Neuronal stem cell (in vitro differentiated cells): ENCODE measurements around the gene COQ10B.

Experiments
- DNase-seq: peaks from one replicate; pipeline ENCODE4 v3.0.0-alpha.2; 2013; ENCODE audit warnings: low spot score
- H2AFZ ChIP-seq: one replicate; pipeline ENCODE4 v1.6.1; 2013; ENCODE audit warnings: mild to moderate bottlenecking, low read length, inconsistent platforms
- H2AK5ac ChIP-seq: 2 replicates; pipeline ENCODE4 v1.6.1; 2013; ENCODE audit warnings: low read depth, mild to moderate bottlenecking, inconsistent platforms, low read length, moderate library complexity, mixed read lengths
- H2BK120ac ChIP-seq: 2 replicates; pipeline ENCODE4 v1.6.1; 2013; ENCODE audit warnings: low read depth, mild to moderate bottlenecking, inconsistent platforms, low read length, moderate library complexity, mixed read lengths
- H2BK12ac ChIP-seq: one replicate; pipeline ENCODE4 v1.6.1; 2013; ENCODE audit warnings: low read length, inconsistent platforms
- H2BK15ac ChIP-seq: 2 replicates; pipeline ENCODE4 v1.6.1; 2013; ENCODE audit warnings: mild to moderate bottlenecking, low read length, inconsistent platforms, mixed read lengths
- H2BK5ac ChIP-seq: one replicate; pipeline ENCODE4 v1.6.1; 2013; ENCODE audit warnings: inconsistent platforms, mild to moderate bottlenecking, low read length, moderate library complexity
- H3K14ac ChIP-seq: one replicate; pipeline ENCODE4 v1.6.1; 2013; ENCODE audit warnings: low read length, inconsistent platforms
- H3K18ac ChIP-seq: 2 replicates; pipeline ENCODE4 v1.6.1; 2013; ENCODE audit warnings: low read length, inconsistent platforms
- H3K23ac ChIP-seq: 2 replicates; pipeline ENCODE4 v1.6.1; 2013; ENCODE audit warnings: low read depth, mild to moderate bottlenecking, mixed read lengths, low read length, inconsistent platforms; ENCODE audit not compliant: poor library complexity
- H3K27ac ChIP-seq: replicated peaks from 3 replicates; pipeline ENCODE4 v1.5.1; 2013; ENCODE audit warnings: low read length, inconsistent platforms
- H3K27me3 ChIP-seq, 3 experiments: 2 replicates each; pipeline ENCODE4 v1.6.1; 2013; ENCODE audit warnings: low read length in 3 of 3, mild to moderate bottlenecking in 2 of 3, inconsistent platforms in 1 of 3, low read depth in 1 of 3, mixed read lengths in 1 of 3, moderate library complexity in 1 of 3; ENCODE audit not compliant: control insufficient read depth in 3 of 3, insufficient read depth in 3 of 3
- H3K36me3 ChIP-seq, 2 donors: replicated peaks in 1 of 2; 2 replicates each; pipeline ENCODE4 v1.6.1; 2013; ENCODE audit warnings: low read length in 2 of 2; ENCODE audit not compliant: control insufficient read depth in 2 of 2, insufficient read depth in 2 of 2
- H3K4ac ChIP-seq: 2 replicates; pipeline ENCODE4 v1.6.1; 2013; ENCODE audit warnings: inconsistent platforms, mild to moderate bottlenecking, low read length, moderate library complexity
- H3K4me1 ChIP-seq, 2 donors: 1 replicate in 1 of 2; 2 replicates in 1 of 2; pipeline ENCODE4 v1.6.1; 2013; ENCODE audit warnings: low read length in 2 of 2, low read depth in 1 of 2; ENCODE audit not compliant: control insufficient read depth in 2 of 2, insufficient read depth in 1 of 2
- H3K4me2 ChIP-seq: one replicate; pipeline ENCODE4 v1.6.1; 2013; ENCODE audit warnings: mild to moderate bottlenecking, low read length, inconsistent platforms; ENCODE audit not compliant: insufficient read depth, poor library complexity, severe bottlenecking
- H3K4me3 ChIP-seq, 2 donors: 2 replicates each; pipeline ENCODE4 v1.5.1; 2013; ENCODE audit warnings: low read length in 2 of 2, mild to moderate bottlenecking in 2 of 2, inconsistent platforms in 1 of 2, moderate library complexity in 1 of 2
- H3K79me1 ChIP-seq: one replicate; pipeline ENCODE4 v1.6.1; 2013; ENCODE audit warnings: low read depth, mild to moderate bottlenecking, inconsistent platforms, low read length, moderate library complexity
- H3K9ac ChIP-seq: one replicate; pipeline ENCODE4 v1.6.1; 2013; ENCODE audit warnings: mild to moderate bottlenecking, low read depth, low read length, inconsistent platforms; ENCODE audit not compliant: poor library complexity
- H3K9me3 ChIP-seq, 2 donors: replicated peaks in 1 of 2; 2 replicates each; pipeline versions ENCODE3 to v1.6.1; 2013; ENCODE audit warnings: low read length in 2 of 2, mild to moderate bottlenecking in 2 of 2, inconsistent platforms in 1 of 2, low read depth in 1 of 2, mixed read lengths in 1 of 2, moderate library complexity in 1 of 2; ENCODE audit not compliant: control insufficient read depth in 2 of 2, insufficient read depth in 1 of 2
- H4K8ac ChIP-seq: one replicate; pipeline ENCODE4 v1.6.1; 2013; ENCODE audit warnings: low read depth, mild to moderate bottlenecking, inconsistent platforms, low read length, moderate library complexity
- H4K91ac ChIP-seq: one replicate; pipeline ENCODE4 v1.6.1; 2013; ENCODE audit warnings: low read length, low read depth, mild to moderate bottlenecking, inconsistent platforms; ENCODE audit not compliant: poor library complexity
- WGBS, 2 donors: extraction: QIAGEN DNeasy Blood & Tissue Kit; methylation state at CpG; one replicate each; pipeline ENCODE4 v1.1.7; 2013; ENCODE audit warnings: missing lambda C conversion rate in 2 of 2, mixed read lengths in 1 of 2; ENCODE audit not compliant: insufficient read length in 2 of 2, insufficient replicate concordance in 1 of 2; ENCODE audit errors: extremely low coverage in 2 of 2; 5-methylcytosine and 5-hydroxymethylcytosine counted together

The COQ10B gene

GRCh38 chr2:197416268-197416667, 37.1 kb upstream of the COQ10B start:
- no peak for DNase-seq
- Histone ChIP-seq H3K4me2 (no peak overlapping the region), H3K4me1 (no peaks in the 10 kb centered on the region), H2BK5ac (no peak overlapping the region), H3K4me3 (no peak overlapping the region), H4K91ac (no peak overlapping the region), H3K14ac (no peak overlapping the region), H2AK5ac (no peak overlapping the region), H3K27ac (no peak overlapping the region), H3K4ac (no peak overlapping the region), H3K23ac (no peak overlapping the region), H3K79me1 (no peaks in the 10 kb centered on the region), H2AFZ (no peak overlapping the region), H3K27me3 (no peaks in the 10 kb centered on the region), H2BK15ac (no peak overlapping the region), H2BK12ac (no peak overlapping the region), H3K9me3 (no peaks in the 10 kb centered on the region), H3K9ac (no peak overlapping the region), H4K8ac (no peak overlapping the region), H2BK120ac (no peak overlapping the region), H3K18ac (no peak overlapping the region), H3K36me3 (peaks cover 23 to 100% of the 10 kb centered on the region in 2 donors)
- WGBS, 2 donors = no CpG with 5 or more reads among the region's 1 CpG

GRCh38 chr2:197419438-197419837, 33.9 kb upstream of the COQ10B start:
- H3K4me1 ChIP-seq = no peaks in the 10 kb centered on the region
- H3K27me3 ChIP-seq = no peaks in the 10 kb centered on the region
- H3K14ac ChIP-seq = no peak overlapping the region
- no peak overlapping the region for H2BK120ac ChIP-seq
- no peak overlapping the region for H4K8ac ChIP-seq
- H3K4me2 ChIP-seq = no peak overlapping the region
- no peak overlapping the region for H3K27ac ChIP-seq
- peaks cover 28 to 100% of the 10 kb centered on the region in 2 donors for H3K36me3 ChIP-seq
- no peak overlapping the region for H4K91ac ChIP-seq
- no peak overlapping the region for H3K23ac ChIP-seq
- no peaks in the 10 kb centered on the region for H3K9me3 ChIP-seq
- H2BK15ac ChIP-seq = no peak overlapping the region
- H3K9ac ChIP-seq = no peak overlapping the region
- H3K79me1 ChIP-seq = peaks cover 2% of the 10 kb centered on the region
- H2BK12ac ChIP-seq = no peak overlapping the region
- no peak overlapping the region for H3K4ac ChIP-seq
- H2AK5ac ChIP-seq = no peak overlapping the region
- H3K18ac ChIP-seq = no peak overlapping the region
- no peak for DNase-seq
- no peak overlapping the region for H2AFZ ChIP-seq
- H2BK5ac ChIP-seq = no peak overlapping the region
- no peak overlapping the region for H3K4me3 ChIP-seq

GRCh38 chr2:197423307-197423706, 30.0 kb upstream of the COQ10B start:
- H3K36me3 ChIP-seq = peaks cover 10 to 80% of the 10 kb centered on the region in 2 donors

DNA sequence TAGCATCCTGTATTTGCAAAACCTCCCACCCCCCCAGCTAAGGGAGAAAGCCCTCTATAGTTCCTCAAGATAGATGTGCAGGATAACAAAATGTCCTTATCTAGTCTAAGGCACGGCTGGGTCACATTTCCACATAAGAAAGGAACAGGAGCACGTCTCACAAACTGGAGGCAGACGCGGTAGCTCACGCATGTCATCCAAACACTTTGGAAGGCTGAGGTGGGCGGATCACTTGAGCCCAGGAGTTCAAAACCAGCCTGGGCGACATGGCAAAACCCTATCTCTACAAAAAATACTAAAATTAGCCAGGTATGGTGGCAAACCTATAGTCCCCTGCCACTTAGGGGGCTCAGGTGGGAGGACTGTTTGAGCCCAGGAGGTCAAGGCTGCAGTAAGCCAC, 27.8 kb upstream of the COQ10B start:
- no CpG with 5 or more reads among the region's 7 CpGs for WGBS, 2 donors
- no peak overlapping the region for H4K91ac ChIP-seq
- no peak overlapping the region for H3K18ac ChIP-seq
- H4K8ac ChIP-seq = no peak overlapping the region
- H2BK15ac ChIP-seq = no peak overlapping the region
- no peak overlapping the region for H2AK5ac ChIP-seq
- peaks cover 15 to 80% of the 10 kb centered on the region in 2 donors for H3K36me3 ChIP-seq
- H2BK5ac ChIP-seq = no peak overlapping the region
- no peak overlapping the region for H2AFZ ChIP-seq
- no peak overlapping the region for H3K4me3 ChIP-seq
- H3K23ac ChIP-seq = no peak overlapping the region
- DNase-seq = no peak
- peaks cover 4% of the 10 kb centered on the region for H3K79me1 ChIP-seq
- no peak overlapping the region for H3K27ac ChIP-seq
- H2BK120ac ChIP-seq = no peak overlapping the region
- no peaks in the 10 kb centered on the region for H3K4me1 ChIP-seq
- no peaks in the 10 kb centered on the region for H3K9me3 ChIP-seq
- no peak overlapping the region for H3K4me2 ChIP-seq
- H3K9ac ChIP-seq = no peak overlapping the region
- H3K27me3 ChIP-seq = no peaks in the 10 kb centered on the region
- H3K14ac ChIP-seq = no peak overlapping the region
- no peak overlapping the region for H3K4ac ChIP-seq
- no peak overlapping the region for H2BK12ac ChIP-seq

More at GRCh38 chr2:197423307-197423706, 30.0 kb upstream of the COQ10B start:
- H2AFZ ChIP-seq = no peak overlapping the region
- no peak overlapping the region for H3K27ac ChIP-seq
- no peak overlapping the region for H3K4ac ChIP-seq
- no peak overlapping the region for H3K23ac ChIP-seq
- peaks cover 4% of the 10 kb centered on the region for H3K79me1 ChIP-seq
- no peak overlapping the region for H3K18ac ChIP-seq
- WGBS, 2 donors = no CpG with 5 or more reads among the region's 2 CpGs
- H2BK15ac ChIP-seq = no peak overlapping the region
- H2AK5ac ChIP-seq = no peak overlapping the region
- H3K9me3 ChIP-seq = no peaks in the 10 kb centered on the region
- H4K8ac ChIP-seq = no peak overlapping the region
- H2BK120ac ChIP-seq = no peak overlapping the region
- no peak overlapping the region for H4K91ac ChIP-seq
- H3K14ac ChIP-seq = no peak overlapping the region
- no peak overlapping the region for H3K4me2 ChIP-seq
- H2BK5ac ChIP-seq = no peak overlapping the region
- no peak overlapping the region for H3K4me3 ChIP-seq
- no peak for DNase-seq
- no peak overlapping the region for H3K9ac ChIP-seq
- H2BK12ac ChIP-seq = no peak overlapping the region
- no peaks in the 10 kb centered on the region for H3K27me3 ChIP-seq
- H3K4me1 ChIP-seq = no peaks in the 10 kb centered on the region
